H1 (cell line): Measurements from ENCODE around the gene TMEM178B. TPM values are rescaled to one million over a fixed set of nuclear protein-coding genes. Genes with fewer than 3 reads are reported as not detected.

ENCODE experiments used
- CTCF ChIA-PET: fragments of 300-600 bp; sonication (Branson Sonifier 250); formaldehyde crosslinking; loops from one replicate; lab custom pipeline; 2021; ENCODE audit not compliant: partially characterized antibody; lab: Charles Lee
- POLR2A ChIA-PET: fragments of 300-600 bp; sonication (Branson Sonifier 250); formaldehyde crosslinking; loops from one replicate; lab custom pipeline; 2021; ENCODE audit warnings: inconsistent platforms; ENCODE audit not compliant: partially characterized antibody; lab: Charles Lee
- DNase-seq, 2 experiments: peaks; one replicate each; pipeline versions ENCODE4 v3.0.0 to v3.0.0-alpha.2; 2010 to 2022; ENCODE audit warnings: low spot score in 2 of 2, low read depth in 1 of 2, mixed read lengths in 1 of 2
- FAIRE-seq: peaks from 2 replicates; lab custom pipeline; 2011; peaks lifted over from hg19 to GRCh38; lab: Jason Lieb, UNC
- H2AFZ ChIP-seq: 2 replicates; pipeline ENCODE4 v1.8.1; 2012; ENCODE audit warnings: low read length, inconsistent platforms
- H2AK5ac ChIP-seq: 2 replicates; pipeline ENCODE4 v1.6.1; 2013; ENCODE audit warnings: low read depth, low read length
- H2BK120ac ChIP-seq: replicated peaks from 2 replicates; pipeline ENCODE3; 2013; ENCODE audit warnings: low read depth, low read length, inconsistent platforms
- H2BK12ac ChIP-seq: 2 replicates; pipeline ENCODE4 v1.6.1; 2013; ENCODE audit warnings: low read depth, low read length
- H2BK15ac ChIP-seq: 2 replicates; pipeline ENCODE4 v1.6.1; 2013; ENCODE audit warnings: low read length
- H2BK20ac ChIP-seq: 2 replicates; pipeline ENCODE4 v1.6.1; 2013; ENCODE audit warnings: low read length
- H2BK5ac ChIP-seq: 2 replicates; pipeline ENCODE4 v1.6.1; 2013; ENCODE audit warnings: low read depth, low read length
- H3K14ac ChIP-seq: 2 replicates; pipeline ENCODE4 v1.6.1; 2013; ENCODE audit warnings: inconsistent platforms; ENCODE audit not compliant: insufficient read length
- H3K18ac ChIP-seq: 2 replicates; pipeline ENCODE4 v1.6.1; 2013; ENCODE audit warnings: low read length; ENCODE audit errors: extremely low read depth
- H3K23ac ChIP-seq: 2 replicates; pipeline ENCODE4 v1.6.1; 2013; ENCODE audit warnings: inconsistent platforms; ENCODE audit not compliant: insufficient read length
- H3K23me2 ChIP-seq: 2 replicates; pipeline ENCODE4 v1.6.1; 2013; ENCODE audit warnings: low read depth, low read length
- H3K27ac ChIP-seq: 2 replicates; pipeline ENCODE4 v1.6.1; 2011; ENCODE audit warnings: low read depth, low read length, inconsistent platforms
- H3K27me3 ChIP-seq, 4 experiments: replicated peaks in 1 of 4; 1 replicate in 1 of 4; 2 replicates in 3 of 4; pipeline versions ENCODE4 v1.6.1 to v1.8.1; 2011 to 2013; ENCODE audit warnings: low read length in 3 of 4, mild to moderate bottlenecking in 3 of 4, inconsistent platforms in 2 of 4, mixed read lengths in 2 of 4, moderate library complexity in 1 of 4; ENCODE audit not compliant: control insufficient read depth in 3 of 4, insufficient read depth in 3 of 4; ENCODE audit errors: extremely low read depth in 1 of 4
- H3K36me3 ChIP-seq, 4 experiments: 2 replicates each; pipeline versions ENCODE4 v1.6.1 to v1.8.1; 2011 to 2013; ENCODE audit warnings: mild to moderate bottlenecking in 4 of 4, low read length in 3 of 4, moderate library complexity in 2 of 4, control low read depth in 1 of 4, inconsistent platforms in 1 of 4; ENCODE audit not compliant: insufficient read depth in 4 of 4, control insufficient read depth in 2 of 4
- H3K4ac ChIP-seq: replicated peaks from 2 replicates; pipeline ENCODE3; 2013; ENCODE audit warnings: low read length, low read depth, mixed read lengths, inconsistent platforms; ENCODE audit not compliant: insufficient read length
- H3K4me1 ChIP-seq, 4 experiments: replicated peaks in 1 of 4; 1 replicate in 1 of 4; 2 replicates in 3 of 4; pipeline versions ENCODE4 v1.6.1 to v1.8.1; 2011 to 2013; ENCODE audit warnings: low read length in 3 of 4, inconsistent platforms in 2 of 4, mixed read lengths in 1 of 4; ENCODE audit not compliant: insufficient read depth in 4 of 4, control insufficient read depth in 3 of 4
- H3K4me2 ChIP-seq, 2 experiments: 2 replicates each; pipeline versions ENCODE4 v1.6.1 to v1.8.1; 2011 to 2013; ENCODE audit warnings: low read depth in 2 of 2, low read length in 2 of 2, control low read depth in 1 of 2, inconsistent platforms in 1 of 2, mild to moderate bottlenecking in 1 of 2; ENCODE audit not compliant: insufficient read depth in 1 of 2
- H3K4me3 ChIP-seq, 4 experiments: fragments of 200-600, 300-600 bp in 1 of 4; sonication (generic), shearing (Covaris generic), sonication (Bioruptor Twin) in 1 of 4; 2 replicates each; pipeline versions ENCODE4 v1.5.1 to v1.8.1; 2011 to 2016; ENCODE audit warnings: low read length in 4 of 4, low read depth in 3 of 4, control low read depth in 2 of 4, inconsistent platforms in 2 of 4, mild to moderate bottlenecking in 2 of 4, mixed read lengths in 1 of 4, moderate library complexity in 1 of 4; ENCODE audit not compliant: insufficient read depth in 2 of 4; ENCODE audit errors: extremely low read depth in 1 of 4
- H3K56ac ChIP-seq: replicated peaks from 2 replicates; pipeline ENCODE3; 2013; ENCODE audit warnings: low read depth, mild to moderate bottlenecking, mixed read lengths, low read length, inconsistent platforms; ENCODE audit not compliant: insufficient read length
- H3K79me1 ChIP-seq: 2 replicates; pipeline ENCODE4 v1.6.1; 2013; ENCODE audit warnings: low read depth, low read length, control low read depth
- H3K79me2 ChIP-seq, 2 experiments: 2 replicates each; pipeline versions ENCODE4 v1.6.1 to v1.8.1; 2012 to 2013; ENCODE audit warnings: low read length in 2 of 2, mild to moderate bottlenecking in 2 of 2, inconsistent platforms in 1 of 2; ENCODE audit not compliant: insufficient read depth in 2 of 2, control insufficient read depth in 1 of 2
- H3K9ac ChIP-seq, 4 experiments: replicated peaks in 1 of 4; 1 replicate in 1 of 4; 2 replicates in 3 of 4; pipeline versions ENCODE4 v1.6.1 to v1.8.1; 2011 to 2013; ENCODE audit warnings: low read depth in 3 of 4, low read length in 3 of 4, control low read depth in 2 of 4, mild to moderate bottlenecking in 2 of 4, moderate library complexity in 2 of 4, inconsistent platforms in 1 of 4; ENCODE audit errors: extremely low read depth in 1 of 4
- H3K9me3 ChIP-seq, 2 experiments: 2 replicates each; pipeline versions ENCODE4 v1.6.1 to v1.8.1; 2012 to 2013; ENCODE audit warnings: mild to moderate bottlenecking in 2 of 2, moderate library complexity in 2 of 2, control low read depth in 1 of 2, inconsistent platforms in 1 of 2, low read depth in 1 of 2, low read length in 1 of 2, mixed read lengths in 1 of 2; ENCODE audit not compliant: insufficient read depth in 2 of 2
- H4K20me1 ChIP-seq, 2 experiments: replicated peaks in 1 of 2; 2 replicates each; pipeline versions ENCODE3 to v1.8.1; 2011 to 2013; ENCODE audit warnings: inconsistent platforms in 2 of 2, low read length in 2 of 2, mild to moderate bottlenecking in 1 of 2; ENCODE audit not compliant: insufficient read depth in 2 of 2, control insufficient read depth in 1 of 2
- H4K5ac ChIP-seq: 2 replicates; pipeline ENCODE4 v1.6.1; 2013; ENCODE audit warnings: low read length, low read depth, mixed read lengths, inconsistent platforms; ENCODE audit not compliant: insufficient read length
- H4K8ac ChIP-seq: 2 replicates; pipeline ENCODE4 v1.8.0; 2013; ENCODE audit warnings: mild to moderate bottlenecking, moderate library complexity, low read length, inconsistent platforms; ENCODE audit not compliant: insufficient read depth; ENCODE audit errors: extremely low read depth
- H4K91ac ChIP-seq: replicated peaks from 2 replicates; pipeline ENCODE3; 2013; ENCODE audit warnings: low read length, mixed read lengths, inconsistent platforms; ENCODE audit not compliant: insufficient read length
- CHD2 ChIP-seq: IDR thresholded peaks from 2 replicates; pipeline ENCODE4 v1.6.1; 2012; ENCODE audit warnings: low read length, improper control_type of control experiment
- EGR1 ChIP-seq: IDR thresholded peaks from 2 replicates; pipeline ENCODE4 v1.6.1; 2011; ENCODE audit warnings: low read depth, low read length, borderline replicate concordance
- POU5F1 ChIP-seq: IDR thresholded peaks from 2 replicates; pipeline ENCODE4 v1.6.1; 2011; ENCODE audit warnings: low read depth, mild to moderate bottlenecking, low read length, moderate library complexity
- RAD21 ChIP-seq, 2 experiments: IDR thresholded peaks in 1 of 2; conservative IDR thresholded peaks in 1 of 2; 2 replicates each; pipeline ENCODE4 v1.6.1; 2011; ENCODE audit warnings: low read depth in 2 of 2, low read length in 2 of 2, improper control_type of control experiment in 1 of 2, inconsistent platforms in 1 of 2, mild to moderate bottlenecking in 1 of 2, moderate library complexity in 1 of 2
- TEAD4 ChIP-seq: IDR thresholded peaks from 2 replicates; pipeline ENCODE4 v1.6.1; 2012; ENCODE audit warnings: low read depth, low read length, inconsistent platforms, mixed read lengths
- WGBS, 2 experiments: shearing (Covaris generic) in 1 of 2; methylation state at CpG; one replicate each; pipeline versions ENCODE4 v1.1.6 to v1.1.7; 2013 to 2015; ENCODE audit warnings: low lambda C conversion rate in 2 of 2, mixed read lengths in 2 of 2, inconsistent platforms in 1 of 2, low coverage in 1 of 2, missing lambda C conversion rate in 1 of 2; ENCODE audit not compliant: insufficient replicate concordance in 2 of 2, insufficient coverage in 1 of 2, insufficient read length in 1 of 2; ENCODE audit errors: extremely low coverage in 1 of 2, missing lambda C conversion rate in 1 of 2; 5-methylcytosine and 5-hydroxymethylcytosine counted together
- polyA plus RNA-seq, 7 experiments: library from polyadenylated mRNA; depleted of rRNA in 3 of 7; stranded (reverse) in 5 of 7; unstranded in 2 of 7; fragments of >200 nt in 5 of 7; fragments of 200-250 nt in 2 of 7; gene quantifications; 1 replicate in 5 of 7; 2 replicates in 1 of 7; 4 replicates in 1 of 7; pipeline versions ENCODE4 v1.2.1 to v1.2.3, GENCODE V29; 2011 to 2013; ENCODE audit warnings: missing spikeins in 2 of 7, mixed read lengths in 2 of 7
- total RNA-seq: library from RNA; stranded (reverse); fragmentation: NEBNext Ultra II Directional; extraction: Animal tissue kit (Norgen Biotek cat#: 25700); gene quantifications from 2 replicates; pipeline ENCODE4 v1.2.1, GENCODE V29; 2021

The TMEM178B gene
- total and polyA plus RNA-seq, 2 of the 8 experiments (the other 6 are each of a cell fraction or from before 2014, with no cell fraction given): 5.3 to 18.1 TPM

DNA sequence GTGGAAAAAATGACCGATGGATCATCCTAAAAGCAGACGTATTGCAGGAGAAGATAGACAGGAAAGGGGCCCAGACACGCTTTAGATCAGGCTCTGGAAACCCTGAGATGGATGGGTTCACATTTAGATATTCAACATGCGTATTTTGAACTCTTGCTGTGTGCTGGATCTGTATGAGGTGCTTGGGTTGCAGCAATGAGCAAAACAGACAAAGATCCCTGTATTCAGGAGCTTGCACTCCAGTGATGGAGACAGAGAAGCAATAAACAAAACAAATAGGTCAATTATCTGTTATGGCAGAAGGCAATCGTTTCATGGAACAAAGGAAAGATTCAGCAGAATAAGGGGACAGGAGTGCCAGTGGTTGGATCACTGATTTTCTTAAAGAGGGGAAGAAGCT, 275.5 kb downstream of the TMEM178B start:
- POLR2A ChIA-PET: interaction anchor here (1.0 kb wide), 1 partner anchor 9 kb away, joined by 3 read pairs; no protein-coding TSS in a partner anchor
- no peak overlapping the region for H2AK5ac ChIP-seq
- no peak overlapping the region for H2BK5ac ChIP-seq
- H3K4ac ChIP-seq: no peak overlapping the region
- H3K4me2 ChIP-seq: no peak overlapping the region
- H2AFZ ChIP-seq: no peak overlapping the region
- TF ChIP-seq EGR1 (no peak), RAD21 (IDR thresholded peaks at IDR 0.05 in 1 of 2, conservative IDR thresholded peaks at IDR 0.05 in 1 of 2; ENCODE audit: low read depth in 2 of 2, low read length in 2 of 2) (no peak), POU5F1 (no peak), CHD2 (no peak), TEAD4 (no peak)
- TF ChIP-seq, all 59 proteins: peak for 0
- CTCF ChIA-PET: interaction anchor here (0.7 to 1.9 kb wide), 7 partner anchors 9 to 186 kb away, joined by 3 to 6 read pairs (median 4); no protein-coding TSS in a partner anchor
- Histone ChIP-seq H3K23ac (no peak overlapping the region), H3K79me2 (no peaks in the 10 kb centered on the region), H3K18ac (no peak overlapping the region), H3K36me3 (no peaks in the 10 kb centered on the region), H3K4me3 (no peak overlapping the region), H3K14ac (no peak overlapping the region), H3K79me1 (no peaks in the 10 kb centered on the region), H2BK20ac (no peak overlapping the region), H4K8ac (no peak overlapping the region), H2BK12ac (no peak overlapping the region), H2BK15ac (no peak overlapping the region), H3K9ac (no peak overlapping the region), H3K4me1 (peaks cover 0 to 2% (median 0%) of the 10 kb centered on the region in 4 experiments; a peak in 1 of 7 replicates), H2BK120ac (no peak overlapping the region), H3K9me3 (no peaks in the 10 kb centered on the region), H3K23me2 (no peaks in the 10 kb centered on the region), H4K91ac (no peak overlapping the region), H4K20me1 (peaks cover 0 to 2% of the 10 kb centered on the region in 2 experiments), H3K27ac (no peak overlapping the region), H3K56ac (no peak overlapping the region), H4K5ac (no peak overlapping the region), H3K27me3 (no peaks in the 10 kb centered on the region)
- FAIRE-seq: no peak
- no peak for DNase-seq
- 89% methylated on average over 5 of the region's 5 CpGs; no CpG with 5 or more reads in 1 of the 2 experiments for WGBS, 2 experiments
